Measurements from ENCODE around the gene MCC.

The MCC gene

DNA sequence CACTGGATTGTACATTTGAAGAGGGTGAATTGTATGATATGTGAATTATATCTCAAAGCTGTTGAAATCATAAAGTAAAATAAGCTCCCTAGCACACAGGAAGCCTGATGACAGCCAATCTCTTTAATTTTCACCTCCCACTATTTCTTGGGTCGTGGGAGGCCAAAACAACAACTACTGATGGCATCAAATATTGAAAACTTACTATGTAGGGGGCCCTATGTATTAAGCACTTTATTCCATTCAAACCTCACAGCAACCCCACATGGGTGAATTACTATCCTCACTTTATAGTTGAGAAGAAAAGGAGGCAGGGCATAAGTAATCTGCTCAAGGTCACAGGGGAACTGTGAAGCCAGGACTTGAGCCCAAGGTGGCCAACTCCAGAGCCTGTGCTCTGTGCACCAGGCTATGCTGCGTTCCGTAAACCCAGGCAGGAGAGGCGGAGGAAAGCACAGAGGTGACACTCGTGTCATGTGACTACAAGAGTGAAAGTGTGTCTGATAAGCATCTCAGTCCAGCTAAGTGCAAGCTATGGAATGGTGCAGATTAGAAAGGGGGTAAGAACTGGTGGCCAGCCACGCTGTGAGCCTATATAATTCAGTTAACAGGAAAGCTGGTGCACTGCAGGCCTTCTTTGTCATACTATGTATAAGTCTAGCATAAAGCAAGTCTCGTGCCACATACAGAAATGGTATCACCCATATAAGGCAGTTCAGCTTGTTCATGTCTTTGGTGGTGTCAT is 290.6 kb downstream of the MCC start:
- Histone ChIP-seq H3K9ac (ENCODE audit: low read length) (no peak overlapping the region), H3K27me3 (ENCODE audit: low read length) (no peaks in the 10 kb centered on the region), H2AFZ (ENCODE audit: low read depth, low read length, severe bottlenecking) (no peak overlapping the region), H3F3A (ENCODE audit: insufficient read depth) (no peaks in the 10 kb centered on the region), H3K4me2 (ENCODE audit: low read depth, low read length, poor library complexity, severe bottlenecking) (no peak overlapping the region), H3K9me3 (ENCODE audit: insufficient read depth, low read length) (no peaks in the 10 kb centered on the region), H3K36me3 (ENCODE audit: low read length) (no peaks in the 10 kb centered on the region), H4K20me1 (ENCODE audit: low read depth, low read length) (no peaks in the 10 kb centered on the region), H3K9me2 (replicated peaks; ENCODE audit: insufficient read depth, low read length) (no peaks in the 10 kb centered on the region), H3K4me3 (ENCODE audit: insufficient read depth, low read length, poor library complexity, severe bottlenecking) (no peak overlapping the region), H3K27ac (ENCODE audit: low read depth, low read length) (no peak overlapping the region), H3K79me2 (ENCODE audit: insufficient read depth, low read length) (no peaks in the 10 kb centered on the region)
- TF ChIP-seq, protein P1, sequence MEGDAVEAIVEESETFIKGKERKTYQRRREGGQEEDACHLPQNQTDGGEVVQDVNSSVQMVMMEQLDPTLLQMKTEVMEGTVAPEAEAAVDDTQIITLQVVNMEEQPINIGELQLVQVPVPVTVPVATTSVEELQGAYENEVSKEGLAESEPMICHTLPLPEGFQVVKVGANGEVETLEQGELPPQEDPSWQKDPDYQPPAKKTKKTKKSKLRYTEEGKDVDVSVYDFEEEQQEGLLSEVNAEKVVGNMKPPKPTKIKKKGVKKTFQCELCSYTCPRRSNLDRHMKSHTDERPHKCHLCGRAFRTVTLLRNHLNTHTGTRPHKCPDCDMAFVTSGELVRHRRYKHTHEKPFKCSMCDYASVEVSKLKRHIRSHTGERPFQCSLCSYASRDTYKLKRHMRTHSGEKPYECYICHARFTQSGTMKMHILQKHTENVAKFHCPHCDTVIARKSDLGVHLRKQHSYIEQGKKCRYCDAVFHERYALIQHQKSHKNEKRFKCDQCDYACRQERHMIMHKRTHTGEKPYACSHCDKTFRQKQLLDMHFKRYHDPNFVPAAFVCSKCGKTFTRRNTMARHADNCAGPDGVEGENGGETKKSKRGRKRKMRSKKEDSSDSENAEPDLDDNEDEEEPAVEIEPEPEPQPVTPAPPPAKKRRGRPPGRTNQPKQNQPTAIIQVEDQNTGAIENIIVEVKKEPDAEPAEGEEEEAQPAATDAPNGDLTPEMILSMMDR (IDR thresholded peaks at IDR 0.05; ENCODE audit: insufficient read depth, low read length, poor library complexity, severe bottlenecking): no peak

DNA sequence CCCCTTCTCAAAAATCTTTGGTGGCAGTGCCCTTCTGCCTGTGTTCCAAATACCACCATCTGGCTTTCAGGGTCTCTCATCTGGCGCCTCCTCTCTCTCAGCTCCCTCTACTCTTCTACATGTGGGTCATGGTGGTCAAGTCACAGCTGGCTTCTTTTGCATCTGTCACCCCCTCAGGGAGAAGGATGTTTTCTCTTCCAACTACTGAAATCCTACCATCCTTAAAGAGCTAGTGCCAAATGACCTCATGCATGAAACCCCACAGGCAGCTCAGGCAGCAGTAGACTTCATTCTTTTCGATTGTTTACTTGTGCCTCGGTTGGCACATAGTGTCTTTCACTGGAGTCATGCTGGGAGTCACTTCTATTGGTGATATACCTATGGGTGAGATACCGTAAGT is 292.5 kb downstream of the MCC start:
- no peak overlapping the region for H3K27ac ChIP-seq (ENCODE audit: low read depth, low read length)
- H3F3A ChIP-seq (ENCODE audit: insufficient read depth): no peaks in the 10 kb centered on the region
- no peaks in the 10 kb centered on the region for H3K36me3 ChIP-seq (ENCODE audit: low read length)
- H3K4me3 ChIP-seq (ENCODE audit: insufficient read depth, low read length, poor library complexity, severe bottlenecking): no peak overlapping the region
- H3K9ac ChIP-seq (ENCODE audit: low read length): no peak overlapping the region
- TF ChIP-seq, protein P1 (IDR thresholded peaks at IDR 0.05; ENCODE audit: insufficient read depth, low read length, poor library complexity, severe bottlenecking): no peak
- TF ChIP-seq EZH2phosphoT487 (conservative IDR thresholded peaks at IDR 0.05; ENCODE audit: low read length): no peak
- no peak overlapping the region for H3K4me2 ChIP-seq (ENCODE audit: low read depth, low read length, poor library complexity, severe bottlenecking)
- H4K20me1 ChIP-seq (ENCODE audit: low read depth, low read length): no peaks in the 10 kb centered on the region
- H3K79me2 ChIP-seq (ENCODE audit: insufficient read depth, low read length): no peaks in the 10 kb centered on the region
- H3K9me3 ChIP-seq (ENCODE audit: insufficient read depth, low read length): no peaks in the 10 kb centered on the region
- no peak overlapping the region for H2AFZ ChIP-seq (ENCODE audit: low read depth, low read length, severe bottlenecking)
- no peaks in the 10 kb centered on the region for H3K27me3 ChIP-seq (ENCODE audit: low read length)
- H3K9me2 ChIP-seq (replicated peaks; ENCODE audit: insufficient read depth, low read length): no peaks in the 10 kb centered on the region

- no peaks in the 10 kb centered on the region for H3K9me2 ChIP-seq (replicated peaks; ENCODE audit: insufficient read depth, low read length)
- no peaks in the 10 kb centered on the region for H3K79me2 ChIP-seq (ENCODE audit: insufficient read depth, low read length)
- H2AFZ ChIP-seq (ENCODE audit: low read depth, low read length, severe bottlenecking): no peak overlapping the region
- no peak for TF ChIP-seq EZH2phosphoT487 (conservative IDR thresholded peaks at IDR 0.05; ENCODE audit: low read length)
- TF ChIP-seq, protein P1 (IDR thresholded peaks at IDR 0.05; ENCODE audit: insufficient read depth, low read length, poor library complexity, severe bottlenecking): no peak
- H3K4me3 ChIP-seq (ENCODE audit: insufficient read depth, low read length, poor library complexity, severe bottlenecking): no peak overlapping the region
- H3K4me2 ChIP-seq (ENCODE audit: low read depth, low read length, poor library complexity, severe bottlenecking): no peak overlapping the region
- no peak overlapping the region for H3K27ac ChIP-seq (ENCODE audit: low read depth, low read length)
- H3F3A ChIP-seq (ENCODE audit: insufficient read depth): no peaks in the 10 kb centered on the region
- H3K9ac ChIP-seq (ENCODE audit: low read length): no peak overlapping the region
- no peaks in the 10 kb centered on the region for H3K9me3 ChIP-seq (ENCODE audit: insufficient read depth, low read length)
- H3K36me3 ChIP-seq (ENCODE audit: low read length): no peaks in the 10 kb centered on the region
- H3K27me3 ChIP-seq (ENCODE audit: low read length): no peaks in the 10 kb centered on the region
- H4K20me1 ChIP-seq (ENCODE audit: low read depth, low read length): no peaks in the 10 kb centered on the region
These were observed 293.0 kb downstream of the MCC start for GRCh38 chr5:113195251-113195650.
